ENCODE measurements around the gene CCDC90B.

Gene CCDC90B

DNA sequence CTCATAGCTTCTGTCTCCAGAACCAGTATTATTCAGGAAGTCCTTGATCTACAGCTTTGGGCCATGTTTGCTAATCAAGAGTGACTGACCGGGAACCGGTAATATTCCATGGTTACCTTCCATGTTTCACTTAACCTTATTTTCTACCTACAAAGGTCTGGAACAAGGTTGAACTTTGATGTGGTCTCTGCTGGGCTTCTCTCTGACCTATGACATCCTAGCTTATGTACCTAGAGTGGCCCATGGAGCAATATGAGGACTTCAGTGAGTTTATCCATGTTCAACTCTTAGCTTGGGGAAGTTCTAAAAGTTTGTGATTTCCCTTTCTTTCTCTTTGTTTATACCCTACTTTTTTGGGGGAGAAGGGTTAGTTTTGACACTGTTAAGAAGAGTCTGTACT lies 33.2 kb downstream of the CCDC90B start:
- Histone ChIP-seq H3K36me3 (ENCODE audit: control insufficient read depth, insufficient read depth, low read length) (peaks cover 2% of the 10 kb centered on the region), H3K27ac (ENCODE audit: low read depth, low read length) (no peak overlapping the region), H3K27me3 (ENCODE audit: control insufficient read depth, insufficient read depth, low read length) (no peaks in the 10 kb centered on the region), H3K4me3 (ENCODE audit: low read length) (no peak overlapping the region), H3K9ac (ENCODE audit: low read length) (no peak overlapping the region), H3K4me1 (ENCODE audit: control insufficient read depth, insufficient read depth, low read length) (no peaks in the 10 kb centered on the region)

GRCh38 chr11:83252266-83252665 lies 33.9 kb downstream of the CCDC90B start:
- no peak overlapping the region for H3K9ac ChIP-seq (ENCODE audit: low read length)
- no peaks in the 10 kb centered on the region for H3K27me3 ChIP-seq (ENCODE audit: control insufficient read depth, insufficient read depth, low read length)
- no peak overlapping the region for H3K4me3 ChIP-seq (ENCODE audit: low read length)
- no peaks in the 10 kb centered on the region for H3K4me1 ChIP-seq (ENCODE audit: control insufficient read depth, insufficient read depth, low read length)
- no peak overlapping the region for H3K27ac ChIP-seq (ENCODE audit: low read depth, low read length)
- H3K36me3 ChIP-seq (ENCODE audit: control insufficient read depth, insufficient read depth, low read length): peaks cover 2% of the 10 kb centered on the region

- Histone ChIP-seq H3K4me1 (ENCODE audit: control insufficient read depth, insufficient read depth, low read length) (no peaks in the 10 kb centered on the region), H3K9ac (ENCODE audit: low read length) (no peak overlapping the region), H3K4me3 (ENCODE audit: low read length) (no peak overlapping the region), H3K27me3 (ENCODE audit: control insufficient read depth, insufficient read depth, low read length) (no peaks in the 10 kb centered on the region), H3K27ac (ENCODE audit: low read depth, low read length) (no peak overlapping the region), H3K36me3 (ENCODE audit: control insufficient read depth, insufficient read depth, low read length) (no peaks in the 10 kb centered on the region)
These were observed 36.1 kb downstream of the CCDC90B start for GRCh38 chr11:83249972-83250593.

- Histone ChIP-seq H3K27ac (ENCODE audit: low read depth, low read length) (no peak overlapping the region), H3K27me3 (ENCODE audit: control insufficient read depth, insufficient read depth, low read length) (no peaks in the 10 kb centered on the region), H3K4me3 (ENCODE audit: low read length) (no peak overlapping the region), H3K4me1 (ENCODE audit: control insufficient read depth, insufficient read depth, low read length) (no peaks in the 10 kb centered on the region), H3K36me3 (ENCODE audit: control insufficient read depth, insufficient read depth, low read length) (no peaks in the 10 kb centered on the region), H3K9ac (ENCODE audit: low read length) (no peak overlapping the region)
These were observed 36.7 kb downstream of the CCDC90B start for GRCh38 chr11:83249445-83249844.

GRCh38 chr11:83241291-83241946 lies 44.7 kb downstream of the CCDC90B start:
- Histone ChIP-seq H3K4me1 (ENCODE audit: control insufficient read depth, insufficient read depth, low read length) (no peaks in the 10 kb centered on the region), H3K9ac (ENCODE audit: low read length) (no peak overlapping the region), H3K27ac (ENCODE audit: low read depth, low read length) (no peak overlapping the region), H3K27me3 (ENCODE audit: control insufficient read depth, insufficient read depth, low read length) (no peaks in the 10 kb centered on the region), H3K36me3 (ENCODE audit: control insufficient read depth, insufficient read depth, low read length) (no peaks in the 10 kb centered on the region), H3K4me3 (ENCODE audit: low read length) (no peak overlapping the region)

DNA sequence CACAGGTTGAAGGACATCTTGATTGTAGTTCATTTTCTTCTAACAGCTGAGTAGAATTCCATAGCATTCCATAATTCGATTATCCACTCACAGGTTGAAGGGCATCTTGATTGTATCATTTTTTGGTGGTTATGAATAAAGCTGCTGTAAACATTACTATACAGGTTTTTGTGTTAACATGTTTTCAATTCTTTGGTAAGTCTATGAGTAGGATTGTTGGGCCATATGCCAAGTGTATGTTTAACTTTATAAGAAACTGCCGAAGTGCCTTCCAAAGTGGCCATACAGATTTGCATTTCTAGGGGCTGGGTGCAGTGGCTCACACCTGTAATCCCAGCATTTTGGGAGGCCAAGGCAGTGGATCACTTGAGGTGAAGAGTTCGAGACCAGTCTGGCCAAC lies 48.1 kb downstream of the CCDC90B start:
- Histone ChIP-seq H3K9ac (ENCODE audit: low read length) (no peak overlapping the region), H3K36me3 (ENCODE audit: control insufficient read depth, insufficient read depth, low read length) (no peaks in the 10 kb centered on the region), H3K27ac (ENCODE audit: low read depth, low read length) (no peak overlapping the region), H3K27me3 (ENCODE audit: control insufficient read depth, insufficient read depth, low read length) (no peaks in the 10 kb centered on the region), H3K4me1 (ENCODE audit: control insufficient read depth, insufficient read depth, low read length) (no peaks in the 10 kb centered on the region), H3K4me3 (ENCODE audit: low read length) (no peak overlapping the region)

DNA sequence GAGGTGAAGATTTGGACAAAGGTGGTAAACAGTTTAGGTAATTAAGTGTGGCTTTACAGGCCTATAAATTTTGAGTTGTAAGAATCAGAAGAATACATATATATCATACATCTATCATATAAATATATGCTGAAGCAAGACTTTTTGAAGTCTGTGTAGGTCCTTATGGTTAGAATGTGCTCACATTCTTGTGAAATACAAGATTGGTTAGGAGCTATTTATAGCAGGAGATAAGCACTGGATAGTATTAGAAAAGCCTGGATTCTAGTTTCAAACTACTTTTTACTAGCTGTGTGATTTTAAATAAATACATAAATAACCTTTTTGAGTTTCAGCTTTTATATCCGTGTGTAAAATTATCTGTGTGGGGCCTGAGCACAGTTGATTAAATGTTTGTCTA lies 50.3 kb downstream of the CCDC90B start:
- no peak overlapping the region for H3K27ac ChIP-seq (ENCODE audit: low read depth, low read length)
- H3K9ac ChIP-seq (ENCODE audit: low read length): no peak overlapping the region
- H3K4me3 ChIP-seq (ENCODE audit: low read length): no peak overlapping the region
- H3K4me1 ChIP-seq (ENCODE audit: control insufficient read depth, insufficient read depth, low read length): no peaks in the 10 kb centered on the region
- H3K27me3 ChIP-seq (ENCODE audit: control insufficient read depth, insufficient read depth, low read length): no peaks in the 10 kb centered on the region
- no peaks in the 10 kb centered on the region for H3K36me3 ChIP-seq (ENCODE audit: control insufficient read depth, insufficient read depth, low read length)

DNA sequence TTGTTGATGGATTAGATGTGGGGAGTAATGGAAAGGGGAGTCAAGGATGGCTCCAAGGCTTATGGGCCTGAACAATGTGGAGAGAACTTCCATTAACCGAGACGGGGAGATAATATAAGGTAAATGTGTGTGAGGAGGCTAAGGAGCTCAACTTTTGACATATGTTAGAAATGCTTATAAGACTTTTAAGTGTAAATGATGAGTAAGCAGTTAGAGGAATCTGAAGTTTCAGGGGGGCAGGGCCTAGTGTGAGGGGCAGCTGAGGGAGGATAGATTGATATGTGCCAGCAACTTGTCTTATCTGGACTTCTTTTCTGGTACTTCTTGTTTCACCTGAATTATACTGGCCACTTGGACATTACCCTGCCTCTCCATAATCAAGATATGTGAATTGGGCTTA lies 62.7 kb downstream of the CCDC90B start:
- H3K27me3 ChIP-seq (ENCODE audit: control insufficient read depth, insufficient read depth, low read length): no peaks in the 10 kb centered on the region
- no peaks in the 10 kb centered on the region for H3K4me1 ChIP-seq (ENCODE audit: control insufficient read depth, insufficient read depth, low read length)
- H3K9ac ChIP-seq (ENCODE audit: low read length): no peak overlapping the region
- no peak overlapping the region for H3K27ac ChIP-seq (ENCODE audit: low read depth, low read length)
- H3K36me3 ChIP-seq (ENCODE audit: control insufficient read depth, insufficient read depth, low read length): no peaks in the 10 kb centered on the region
- no peak overlapping the region for H3K4me3 ChIP-seq (ENCODE audit: low read length)

DNA sequence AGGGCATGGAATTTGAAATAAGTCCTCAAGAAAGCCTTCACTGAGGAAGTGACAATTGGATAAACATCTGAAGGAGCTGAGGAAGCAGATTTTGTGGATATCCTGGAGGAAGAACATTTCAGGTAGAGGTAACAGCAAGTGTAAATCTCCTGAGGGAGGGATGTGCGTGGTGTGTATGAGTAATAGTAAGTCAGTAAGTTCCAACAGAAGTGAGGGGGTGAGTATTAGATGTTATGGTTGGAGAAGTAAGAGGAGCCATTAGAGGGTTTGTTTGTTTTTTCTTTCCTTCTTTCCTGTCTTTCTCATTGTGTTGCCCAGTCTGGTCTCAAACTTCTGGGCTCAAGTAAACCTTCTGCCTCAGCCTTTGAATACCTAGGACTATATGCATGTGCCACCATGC lies 63.7 kb downstream of the CCDC90B start:
- Histone ChIP-seq H3K4me3 (ENCODE audit: low read length) (no peak overlapping the region), H3K9ac (ENCODE audit: low read length) (no peak overlapping the region), H3K4me1 (ENCODE audit: control insufficient read depth, insufficient read depth, low read length) (no peaks in the 10 kb centered on the region)

GRCh38 chr11:83221694-83222093 lies 64.5 kb downstream of the CCDC90B start:
- H3K36me3 ChIP-seq (ENCODE audit: control insufficient read depth, insufficient read depth, low read length): no peaks in the 10 kb centered on the region
- no peak overlapping the region for H3K27ac ChIP-seq (ENCODE audit: low read depth, low read length)
- no peak overlapping the region for H3K9ac ChIP-seq (ENCODE audit: low read length)
- no peak overlapping the region for H3K4me3 ChIP-seq (ENCODE audit: low read length)
- H3K27me3 ChIP-seq (ENCODE audit: control insufficient read depth, insufficient read depth, low read length): no peaks in the 10 kb centered on the region
- no peaks in the 10 kb centered on the region for H3K4me1 ChIP-seq (ENCODE audit: control insufficient read depth, insufficient read depth, low read length)

More for the DNA sequence above, 63.7 kb downstream of the CCDC90B start:
- no peaks in the 10 kb centered on the region for H3K27me3 ChIP-seq (ENCODE audit: control insufficient read depth, insufficient read depth, low read length)
- H3K36me3 ChIP-seq (ENCODE audit: control insufficient read depth, insufficient read depth, low read length): no peaks in the 10 kb centered on the region
- H3K27ac ChIP-seq (ENCODE audit: low read depth, low read length): no peak overlapping the region

- H3K27me3 ChIP-seq (ENCODE audit: control insufficient read depth, insufficient read depth, low read length): no peaks in the 10 kb centered on the region
- no peaks in the 10 kb centered on the region for H3K36me3 ChIP-seq (ENCODE audit: control insufficient read depth, insufficient read depth, low read length)
- H3K4me1 ChIP-seq (ENCODE audit: control insufficient read depth, insufficient read depth, low read length): no peaks in the 10 kb centered on the region
- no peak overlapping the region for H3K27ac ChIP-seq (ENCODE audit: low read depth, low read length)
- H3K9ac ChIP-seq (ENCODE audit: low read length): no peak overlapping the region
- H3K4me3 ChIP-seq (ENCODE audit: low read length): no peak overlapping the region
These were observed 65.9 kb downstream of the CCDC90B start for GRCh38 chr11:83220260-83220659.

DNA sequence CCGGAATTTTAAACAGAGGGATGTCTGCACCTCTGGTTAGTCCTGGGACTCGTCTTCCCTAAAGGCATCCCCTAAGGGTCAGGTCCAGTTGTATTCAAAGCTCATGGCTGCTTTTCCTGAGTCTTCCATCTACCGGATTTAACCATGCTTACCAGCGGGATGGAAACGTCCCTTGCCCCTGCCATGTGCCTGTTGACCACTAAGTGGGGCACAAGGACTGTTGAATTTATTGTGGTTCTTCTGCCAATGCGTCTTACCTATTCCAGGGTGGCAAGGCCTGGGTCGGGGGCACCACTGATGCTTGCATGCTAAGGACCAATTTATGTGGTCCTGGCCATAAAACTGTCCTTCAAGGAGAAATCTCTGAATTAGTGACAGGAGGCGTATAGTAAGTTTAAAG lies 67.1 kb downstream of the CCDC90B start:
- no peaks in the 10 kb centered on the region for H3K4me1 ChIP-seq (ENCODE audit: control insufficient read depth, insufficient read depth, low read length)
- H3K36me3 ChIP-seq (ENCODE audit: control insufficient read depth, insufficient read depth, low read length): no peaks in the 10 kb centered on the region
- no peak overlapping the region for H3K27ac ChIP-seq (ENCODE audit: low read depth, low read length)
- no peaks in the 10 kb centered on the region for H3K27me3 ChIP-seq (ENCODE audit: control insufficient read depth, insufficient read depth, low read length)
- no peak overlapping the region for H3K9ac ChIP-seq (ENCODE audit: low read length)
- H3K4me3 ChIP-seq (ENCODE audit: low read length): no peak overlapping the region

All from rectal smooth muscle tissue (tissue), 1 donor.